GM18870 (cell line): Measurements from ENCODE around the gene ERMP1.
A peak's percentile ranks its signal among the peaks of the same experiment; 100 is the strongest.
"Not testable (repeated sequence)": the region's sequence is repeated elsewhere in the genome, so short reads cannot be mapped to it uniquely, and the experiment has no call there.

ENCODE experiments used
- ATAC-seq: cut with Tn5 transposase; IDR thresholded peaks from one replicate; pipeline ENCODE4 v1.9.1; 2021; ENCODE audit warnings: moderate library complexity; ENCODE audit not compliant: unreplicated experiment

The ERMP1 gene

GRCh38 chr9:5832538-5833529 lies at the start of gene ERMP1:
ERMP1 (minus strand) TSS chr9:5833117; CDS start chr9:5833027, 90 bp downstream.
- peak; percentile 69 for ATAC-seq

GRCh38 chr9:5882244-5883012 lies 49.5 kb upstream of the ERMP1 start:
- ATAC-seq, result not testable (repeated sequence)

GRCh38 chr9:5879419-5880181 lies 46.7 kb upstream of the ERMP1 start:
- no peak for ATAC-seq

DNA sequence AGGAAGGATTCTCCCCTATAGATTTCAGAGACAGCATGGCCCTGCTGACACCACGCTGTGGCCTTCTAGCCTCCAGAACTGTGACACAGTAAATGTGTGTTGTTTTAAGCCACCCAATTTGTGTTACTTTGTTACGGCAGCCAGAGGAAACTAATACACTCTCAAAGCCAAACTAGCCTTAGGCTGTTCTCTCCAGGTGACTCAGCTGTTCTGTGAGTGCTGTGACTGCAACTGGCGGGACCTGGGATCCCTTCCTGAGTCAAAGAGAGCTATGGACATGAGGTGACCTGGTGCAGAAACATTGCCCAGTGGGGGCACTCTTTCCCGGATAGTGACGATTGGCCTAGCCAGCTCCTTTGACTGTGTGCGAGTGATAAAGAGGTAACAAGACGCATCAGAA lies 43.8 kb upstream of the ERMP1 start:
- no peak for ATAC-seq

- ATAC-seq, result no peak
Observed at GRCh38 chr9:5876026-5876425, 43.1 kb upstream of the ERMP1 start.

DNA sequence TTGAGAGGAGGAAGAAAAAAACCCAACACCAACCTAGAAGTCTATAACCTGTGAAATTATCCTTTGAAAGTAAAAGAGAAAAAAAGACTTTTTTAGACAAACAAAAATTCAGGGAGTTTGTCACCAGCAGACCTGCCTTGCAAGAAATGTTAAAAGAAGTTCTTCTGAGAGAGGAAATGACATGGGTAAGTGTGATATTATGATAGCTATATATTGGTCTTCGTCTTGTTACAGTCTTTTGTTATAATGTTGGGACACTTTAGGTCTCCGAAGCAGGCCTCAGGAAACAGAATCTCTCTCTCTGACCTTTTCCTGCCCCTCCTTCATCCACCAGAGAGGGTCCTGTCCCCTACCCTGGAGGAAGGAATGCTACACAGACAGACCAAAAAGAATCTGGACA lies 41.1 kb upstream of the ERMP1 start:
- ATAC-seq, result no peak

- no peak for ATAC-seq
Observed at GRCh38 chr9:5873439-5873838, 40.5 kb upstream of the ERMP1 start.

DNA sequence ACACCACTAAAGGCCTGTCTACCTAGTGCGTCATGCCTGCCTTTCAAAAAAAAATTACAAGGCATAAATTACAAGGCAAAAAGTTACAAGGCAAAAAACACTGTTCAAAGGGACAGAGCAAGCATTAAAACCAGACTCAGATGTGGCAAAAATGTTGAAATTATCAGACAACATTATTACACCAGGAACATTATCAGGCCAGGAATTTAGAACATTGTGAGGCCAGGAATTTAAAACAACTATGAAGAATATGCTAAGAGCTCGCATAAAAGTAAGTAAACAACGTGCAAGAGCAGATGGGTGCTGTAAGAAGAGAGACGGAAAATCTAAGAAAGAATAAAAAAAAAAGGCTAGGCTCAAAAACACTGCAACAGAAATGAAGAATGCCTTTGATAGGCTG lies 39.6 kb upstream of the ERMP1 start:
- no peak for ATAC-seq

- no peak for ATAC-seq
Observed at GRCh38 chr9:5871785-5872184, 38.9 kb upstream of the ERMP1 start.

- no peak for ATAC-seq
Observed at GRCh38 chr9:5870691-5871090, 37.8 kb upstream of the ERMP1 start.

GRCh38 chr9:5870020-5870339 lies 37.1 kb upstream of the ERMP1 start:
- no peak for ATAC-seq

GRCh38 chr9:5869315-5870019 lies 36.5 kb upstream of the ERMP1 start:
- ATAC-seq, result no peak

GRCh38 chr9:5868235-5868634 lies 35.3 kb upstream of the ERMP1 start:
- no peak for ATAC-seq

DNA sequence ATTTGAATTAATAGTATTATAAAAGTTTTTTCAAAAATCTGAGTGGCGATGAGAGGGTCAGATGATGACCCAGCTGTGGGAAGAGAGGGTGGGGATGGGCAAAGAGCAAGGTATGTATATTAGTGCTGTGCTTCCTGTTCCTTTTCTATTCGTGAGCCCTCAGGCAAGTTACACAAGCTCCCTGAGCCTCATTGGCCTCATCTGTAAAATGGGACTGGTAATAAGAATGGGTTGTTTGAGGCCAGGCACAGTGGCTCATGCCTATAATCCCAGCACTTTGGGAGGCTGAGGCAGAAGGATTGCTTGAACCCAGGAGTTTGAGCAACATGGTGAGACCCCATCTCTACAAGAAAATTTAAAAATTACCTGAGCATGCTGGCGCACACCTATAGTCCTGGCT lies 33.8 kb upstream of the ERMP1 start:
- no peak for ATAC-seq

DNA sequence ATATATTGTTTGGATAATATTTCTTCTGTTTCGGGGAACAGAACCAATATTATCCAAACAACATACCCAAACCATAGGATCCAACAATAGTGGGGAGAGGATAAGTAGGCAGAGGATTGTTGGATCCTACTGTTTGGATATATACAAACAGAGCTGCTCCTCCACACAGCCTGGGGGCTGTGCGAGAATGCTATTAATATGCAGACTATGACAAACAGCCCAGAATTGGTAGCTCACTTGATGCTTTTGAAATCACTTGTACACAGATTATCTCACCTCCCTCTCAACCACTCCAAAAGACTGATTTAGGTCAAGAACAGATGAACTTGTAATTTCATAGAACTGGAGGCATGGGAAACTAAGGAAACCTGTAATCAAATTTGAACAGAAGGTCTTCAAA lies 33.4 kb upstream of the ERMP1 start:
- ATAC-seq, result no peak

- ATAC-seq, result no peak
Observed at GRCh38 chr9:5864446-5864845, 31.5 kb upstream of the ERMP1 start.

DNA sequence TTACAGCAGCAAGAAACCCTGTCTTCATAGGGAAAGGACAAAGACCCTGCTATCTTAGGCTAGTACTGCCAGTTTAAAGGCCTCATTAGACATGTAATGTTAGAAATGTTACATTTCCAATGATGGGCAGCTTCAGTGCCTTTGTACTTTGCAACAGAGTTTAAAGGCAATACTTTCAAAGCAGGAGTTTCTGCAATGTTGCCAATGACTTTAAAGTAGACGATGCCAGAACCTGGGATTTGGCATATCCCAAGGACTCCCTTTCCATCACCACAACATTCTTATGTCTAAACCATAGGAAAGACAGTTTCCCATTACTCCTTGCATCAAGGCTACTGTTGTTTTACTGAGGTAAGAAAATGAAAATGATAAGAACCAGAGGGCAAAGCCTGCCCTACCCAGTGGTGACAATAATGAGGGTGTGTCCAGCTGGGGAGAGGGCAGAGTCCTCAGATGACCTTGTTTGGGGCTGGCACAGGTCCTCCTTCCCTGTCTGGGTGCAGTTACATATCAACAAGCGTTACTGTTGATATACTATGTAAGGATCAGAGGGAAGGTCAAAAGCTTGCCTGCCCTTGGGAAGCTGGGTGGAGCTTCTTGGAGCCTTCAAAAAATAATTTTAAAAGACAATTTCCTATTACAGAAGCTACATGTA lies 30.3 kb upstream of the ERMP1 start:
- ATAC-seq, result no peak

DNA sequence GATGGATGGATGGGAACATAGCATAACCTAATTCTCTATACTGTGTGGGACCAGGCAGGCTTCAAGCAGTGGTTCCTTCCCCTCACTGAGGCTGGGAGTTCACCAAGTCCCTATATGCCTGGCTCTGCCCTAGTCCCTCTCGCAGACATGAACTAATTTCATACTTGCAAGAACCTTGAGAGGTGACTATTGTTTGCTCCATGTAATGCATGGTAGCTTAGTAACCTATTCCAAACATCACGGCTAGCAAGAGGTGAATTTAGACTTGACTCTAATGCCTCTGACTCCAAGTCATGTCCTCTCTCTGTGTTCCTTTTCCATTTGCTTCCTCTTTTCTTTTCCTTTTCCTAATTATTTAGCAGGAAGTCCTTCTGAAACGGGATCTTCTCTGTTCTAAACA lies 25.9 kb upstream of the ERMP1 start:
- ATAC-seq, result no peak

DNA sequence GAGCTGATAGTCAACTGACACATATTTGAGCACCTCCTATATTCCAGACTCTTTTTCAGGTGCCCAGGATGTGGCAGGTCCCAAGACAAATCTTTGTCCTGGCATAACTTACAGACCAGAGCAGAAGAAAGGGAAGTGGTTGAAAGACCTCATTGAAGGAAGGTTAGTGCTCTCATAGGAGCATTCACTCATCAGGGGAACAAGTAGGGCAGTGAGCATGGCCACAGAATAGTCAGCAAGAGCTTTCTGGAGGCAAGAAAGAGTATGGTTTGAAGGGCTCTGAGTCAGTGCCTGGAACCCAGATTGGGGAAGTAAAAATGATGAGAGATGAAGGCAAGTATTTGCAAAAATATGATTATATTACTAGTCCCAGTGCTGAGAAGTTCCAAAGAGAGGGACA lies 25.0 kb upstream of the ERMP1 start:
- ATAC-seq, result no peak

DNA sequence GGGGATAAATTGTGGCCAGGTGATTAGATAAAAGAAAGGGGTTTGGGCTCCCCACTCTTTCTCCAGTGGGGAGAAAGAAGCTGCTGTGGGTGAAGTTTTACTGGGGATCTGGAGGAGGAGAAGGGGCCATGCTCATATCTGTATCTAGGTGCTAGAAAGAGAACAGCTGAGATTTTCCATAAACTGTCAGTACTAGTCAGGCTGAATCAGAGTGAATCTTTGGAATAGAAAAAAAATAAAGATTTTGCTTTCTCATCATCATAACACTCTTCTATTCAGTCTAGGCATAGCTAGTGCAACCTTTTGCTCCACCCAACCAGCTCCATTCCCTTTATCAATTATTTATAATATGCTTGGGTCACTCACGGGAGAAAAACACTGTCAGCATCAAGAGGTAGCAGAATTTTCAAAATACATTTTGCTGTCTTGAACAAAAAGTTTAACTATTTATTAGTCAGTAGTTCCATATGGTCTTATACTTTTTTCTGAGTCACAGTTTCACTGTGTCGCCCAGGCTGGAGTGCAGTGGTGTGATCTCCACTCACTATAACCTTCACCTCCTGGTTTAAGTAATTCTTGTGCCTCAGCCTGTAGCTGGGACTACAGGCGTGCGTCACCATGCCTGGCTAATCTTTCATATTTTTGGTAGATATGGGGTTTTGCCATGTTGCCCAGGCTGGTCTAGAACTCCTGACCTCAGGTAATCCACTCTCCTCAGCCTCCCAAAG lies 21.3 kb upstream of the ERMP1 start:
- no peak for ATAC-seq
